Endodermal cell (in vitro differentiated cells): ENCODE results near the gene FGF14. TPM values are rescaled to one million over a fixed set of nuclear protein-coding genes. Genes with fewer than 3 reads are reported as not detected.

ENCODE experiments used
- DNase-seq: peaks from one replicate; pipeline ENCODE4 v3.0.0-alpha.2; 2017
- H3K27ac ChIP-seq: 2 replicates; pipeline ENCODE4 v1.5.1; 2013; ENCODE audit warnings: mild to moderate bottlenecking, low read depth, low read length, moderate library complexity
- H3K27me3 ChIP-seq: 2 replicates; pipeline ENCODE4 v1.6.1; 2013; ENCODE audit warnings: mild to moderate bottlenecking, low read length, moderate library complexity; ENCODE audit not compliant: insufficient read depth, control insufficient read depth, poor library complexity, severe bottlenecking
- H3K36me3 ChIP-seq: 2 replicates; pipeline ENCODE4 v1.7.0; 2013; ENCODE audit warnings: mild to moderate bottlenecking, low read length, moderate library complexity; ENCODE audit not compliant: control insufficient read depth, insufficient read depth
- H3K4me1 ChIP-seq: one replicate; pipeline ENCODE4 v1.7.0; 2013; ENCODE audit warnings: low read length; ENCODE audit not compliant: control insufficient read depth, insufficient read depth
- H3K4me3 ChIP-seq: 2 replicates; pipeline ENCODE4 v1.5.1; 2013; ENCODE audit warnings: mild to moderate bottlenecking, low read length, moderate library complexity
- H3K9ac ChIP-seq: 2 replicates; pipeline ENCODE4 v1.6.1; 2013; ENCODE audit warnings: mild to moderate bottlenecking, low read length, moderate library complexity; ENCODE audit not compliant: poor library complexity, severe bottlenecking; ENCODE audit errors: extremely low read depth
- H3K9me3 ChIP-seq: 2 replicates; pipeline ENCODE4 v1.6.1; 2013; ENCODE audit warnings: mild to moderate bottlenecking, low read length, moderate library complexity; ENCODE audit not compliant: control insufficient read depth
- H3K27ac Mint-ChIP-seq: 2 replicates; pipeline ENCODE4 v1.8.0; 2020; ENCODE audit warnings: mixed read lengths
- H3K27me3 Mint-ChIP-seq: 2 replicates; pipeline ENCODE4 v1.8.0; 2021; ENCODE audit warnings: mild to moderate bottlenecking, mixed read lengths; ENCODE audit not compliant: insufficient read depth
- H3K36me3 Mint-ChIP-seq: 2 replicates; pipeline ENCODE4 v1.8.0; 2020; ENCODE audit warnings: low read depth, mixed read lengths
- H3K4me1 Mint-ChIP-seq: 2 replicates; pipeline ENCODE4 v1.8.0; 2020; ENCODE audit warnings: mixed read lengths
- H3K4me3 Mint-ChIP-seq: 2 replicates; pipeline ENCODE4 v1.8.0; 2020; ENCODE audit warnings: mild to moderate bottlenecking, moderate library complexity, mixed read lengths
- H3K9me3 Mint-ChIP-seq: 2 replicates; pipeline ENCODE4 v1.8.0; 2020; ENCODE audit warnings: mild to moderate bottlenecking, mixed read lengths
- CTCF ChIP-seq: fragments of 200-600 bp; sonication (generic); conservative IDR thresholded peaks from 2 replicates; pipeline ENCODE4 v1.5.0; 2021; ENCODE audit warnings: antibody characterized with exemption, mild to moderate bottlenecking
- WGBS, 2 experiments: methylation state at CpG; one replicate each; pipeline versions ENCODE4 v1.1.5 to v1.1.7; 2013; ENCODE audit warnings: missing lambda C conversion rate in 2 of 2, mixed read lengths in 1 of 2; ENCODE audit not compliant: insufficient coverage in 1 of 2, insufficient read length in 1 of 2; 5-methylcytosine and 5-hydroxymethylcytosine counted together
- total RNA-seq, 2 donors: library from RNA; stranded (reverse); fragmentation: NEBNext Ultra II Directional in 1 of 2; extraction: Animal tissue kit (Norgen Biotek cat#: 25700) in 1 of 2; gene quantifications; 2 replicates in 1 of 2; 3 replicates in 1 of 2; pipeline ENCODE4 v1.2.1, GENCODE V29; 2021

The FGF14 gene
- total RNA-seq, 2 donors from 2014 or later, result 0.15 to 0.26 TPM

- 77 to 85% methylated on average over 5 to 7 of the region's 7 CpGs for WGBS, 2 experiments
- H3K4me1 Mint-ChIP-seq, result no peaks in the 10 kb centered on the region
- Histone ChIP-seq H3K27ac (no peak overlapping the region), H3K9ac (no peak overlapping the region), H3K27me3 (no peaks in the 10 kb centered on the region), H3K36me3 (no peaks in the 10 kb centered on the region), H3K4me1 (no peaks in the 10 kb centered on the region), H3K9me3 (no peaks in the 10 kb centered on the region), H3K4me3 (no peak overlapping the region)
- no peaks in the 10 kb centered on the region for H3K9me3 Mint-ChIP-seq
- DNase-seq, result no peak
- no peaks in the 10 kb centered on the region for H3K27me3 Mint-ChIP-seq
- no peak overlapping the region for H3K27ac Mint-ChIP-seq
- no peak overlapping the region for H3K4me3 Mint-ChIP-seq
- no peaks in the 10 kb centered on the region for H3K36me3 Mint-ChIP-seq
- TF ChIP-seq CTCF, result no peak
Observed at GRCh38 chr13:101875717-101876393, 526.0 kb downstream of the FGF14 start.

GRCh38 chr13:101875091-101875490 lies 526.8 kb downstream of the FGF14 start:
- Mint-ChIP-seq H3K27me3 (no peaks in the 10 kb centered on the region), H3K36me3 (no peaks in the 10 kb centered on the region), H3K4me1 (no peaks in the 10 kb centered on the region), H3K27ac (no peak overlapping the region), H3K9me3 (no peaks in the 10 kb centered on the region), H3K4me3 (no peak overlapping the region)
- H3K27me3 ChIP-seq, result no peaks in the 10 kb centered on the region
- H3K9me3 ChIP-seq, result no peaks in the 10 kb centered on the region
- H3K4me3 ChIP-seq, result no peak overlapping the region
- no peaks in the 10 kb centered on the region for H3K4me1 ChIP-seq
- WGBS, 2 experiments, result 91% methylated on average over 3 of the region's 3 CpGs; no CpG with 5 or more reads in 1 of the 2 experiments
- no peak overlapping the region for H3K27ac ChIP-seq
- no peak overlapping the region for H3K9ac ChIP-seq
- no peak for TF ChIP-seq CTCF
- no peaks in the 10 kb centered on the region for H3K36me3 ChIP-seq
- no peak for DNase-seq

- Histone ChIP-seq H3K36me3 (no peaks in the 10 kb centered on the region), H3K27me3 (no peaks in the 10 kb centered on the region), H3K9ac (no peak overlapping the region), H3K9me3 (no peaks in the 10 kb centered on the region), H3K4me1 (no peaks in the 10 kb centered on the region), H3K27ac (no peak overlapping the region), H3K4me3 (no peak overlapping the region)
- H3K27ac Mint-ChIP-seq, result no peak overlapping the region
- no peaks in the 10 kb centered on the region for H3K9me3 Mint-ChIP-seq
- H3K4me3 Mint-ChIP-seq, result no peak overlapping the region
- H3K36me3 Mint-ChIP-seq, result no peaks in the 10 kb centered on the region
- peaks cover 3% of the 10 kb centered on the region for H3K4me1 Mint-ChIP-seq
- no peak for DNase-seq
- no peaks in the 10 kb centered on the region for H3K27me3 Mint-ChIP-seq
- no peak for TF ChIP-seq CTCF
Observed at GRCh38 chr13:101869553-101869952, 532.3 kb downstream of the FGF14 start.
